HepG2 (cell line): ENCODE results near the gene CALR. TPM values are rescaled to one million over a fixed set of nuclear protein-coding genes. Genes with fewer than 3 reads are reported as not detected.

Experiments used
- HOXA5 ChIP-seq: sonication (generic); formaldehyde crosslinking; IDR thresholded peaks from 2 replicates; pipeline ENCODE4 v1.4.0; 2020; ENCODE audit warnings: missing genetic modification reagents
- PAWR ChIP-seq: sonication (generic); formaldehyde crosslinking; IDR thresholded peaks from 2 replicates; pipeline ENCODE4 v1.4.0; 2020; ENCODE audit warnings: missing genetic modification reagents, mild to moderate bottlenecking, borderline replicate concordance
- RCOR2 ChIP-seq: IDR thresholded peaks from 2 replicates; pipeline ENCODE4 v1.6.1; 2016; ENCODE audit warnings: missing biosample characterization, missing genetic modification reagents
- STAG1 ChIP-seq: sonication (generic); formaldehyde crosslinking; IDR thresholded peaks from 2 replicates; pipeline ENCODE4 v1.4.0; 2020; ENCODE audit warnings: missing genetic modification reagents
- polyA plus RNA-seq, 8 experiments: library from polyadenylated mRNA; depleted of rRNA in 3 of 8; stranded (reverse) in 7 of 8; unstranded in 1 of 8; fragments of >200 nt; fragmentation: Illumina TruSeq in 4 of 8; extraction: Trizol in 4 of 8; gene quantifications; 2 replicates each; pipeline versions ENCODE4 v1.2.1 to v1.2.3, GENCODE V29; 2011 to 2016; ENCODE audit warnings: low read depth in 4 of 8, missing spikeins in 1 of 8, mixed read lengths in 1 of 8; ENCODE audit not compliant: insufficient read depth in 1 of 8
- total RNA-seq, 5 experiments: library from RNA; depleted of rRNA; stranded (reverse); fragments of >200 nt; fragmentation: Illumina TruSeq; extraction: Trizol; gene quantifications; 2 replicates each; pipeline ENCODE4 v1.2.3, GENCODE V29; 2016; ENCODE audit warnings: low read depth in 1 of 5
- TF ChIP-seq, protein P1 (sequence below): sonication (generic); formaldehyde crosslinking; IDR thresholded peaks from 2 replicates; pipeline ENCODE4 v1.5.0; 2020; ENCODE audit warnings: missing genetic modification reagents
- TF ChIP-seq, protein P2 (sequence below): sonication (generic); formaldehyde crosslinking; IDR thresholded peaks from 2 replicates; pipeline ENCODE4 v1.5.0; 2020; ENCODE audit warnings: mild to moderate bottlenecking, missing genetic modification reagents, borderline replicate concordance
- TF ChIP-seq, protein P3 (sequence below): sonication (generic); formaldehyde crosslinking; IDR thresholded peaks from 2 replicates; pipeline ENCODE4 v1.5.1; 2020; ENCODE audit warnings: mild to moderate bottlenecking, missing genetic modification reagents, moderate library complexity
- TF ChIP-seq, protein P4 (sequence below): sonication (generic); formaldehyde crosslinking; IDR thresholded peaks from 2 replicates; pipeline ENCODE4 v1.4.0; 2020; ENCODE audit warnings: missing genetic modification reagents
- TF ChIP-seq, protein P5 (sequence below): IDR thresholded peaks from 2 replicates; pipeline ENCODE4 v1.6.1; 2018; ENCODE audit warnings: missing genetic modification reagents, mild to moderate bottlenecking, missing compliant biosample characterization
- TF ChIP-seq, protein P6 (sequence below): sonication (generic); formaldehyde crosslinking; IDR thresholded peaks from 2 replicates; pipeline ENCODE4 v1.9.0; 2022; ENCODE audit warnings: missing genetic modification reagents, mild to moderate bottlenecking, borderline replicate concordance

The CALR gene
- total and polyA plus RNA-seq, 2 of the 13 experiments (the other 11 are each of a cell fraction or from before 2014, with no cell fraction given) = 898 to 934 TPM

DNA sequence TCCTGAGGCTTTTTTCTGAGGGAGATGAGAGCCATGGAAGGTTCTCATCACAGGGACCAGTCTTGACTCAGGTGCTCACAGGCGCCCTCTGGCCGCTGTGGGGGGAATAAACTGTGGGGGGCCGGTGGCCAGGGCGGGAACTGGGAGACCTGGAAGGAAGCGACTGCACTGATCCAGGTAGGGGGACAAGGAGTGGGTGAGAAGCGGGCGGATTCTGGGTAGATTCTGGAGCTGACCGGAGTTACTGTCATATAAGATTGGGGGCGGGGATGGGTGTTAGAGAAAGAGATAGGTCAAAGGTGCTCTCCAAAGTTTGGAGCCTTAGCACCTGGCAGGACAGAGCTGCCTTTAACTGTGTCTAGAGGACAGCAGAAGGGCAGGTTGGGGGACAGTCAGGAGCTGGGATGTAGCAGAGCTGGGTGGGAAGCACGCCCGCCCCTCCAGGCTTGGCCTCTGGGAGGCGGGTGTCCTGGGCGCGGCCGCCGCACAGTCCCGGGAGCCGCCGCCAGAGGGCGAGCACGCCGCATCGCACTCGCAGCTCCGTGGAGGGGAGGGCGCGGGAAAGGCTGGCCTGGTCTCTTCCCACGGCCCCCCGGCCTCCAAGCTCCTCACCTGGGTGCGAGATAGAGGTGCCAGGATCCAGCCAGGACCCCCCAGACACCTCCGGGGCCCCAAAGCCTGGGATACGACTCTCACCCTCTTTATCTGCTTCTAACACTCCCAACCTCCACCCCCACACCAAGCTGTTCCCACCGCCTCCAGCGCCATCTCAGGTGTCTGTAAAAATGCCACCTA, 26.8 kb downstream of the CALR start (continued):
- TF ChIP-seq, protein P1, sequence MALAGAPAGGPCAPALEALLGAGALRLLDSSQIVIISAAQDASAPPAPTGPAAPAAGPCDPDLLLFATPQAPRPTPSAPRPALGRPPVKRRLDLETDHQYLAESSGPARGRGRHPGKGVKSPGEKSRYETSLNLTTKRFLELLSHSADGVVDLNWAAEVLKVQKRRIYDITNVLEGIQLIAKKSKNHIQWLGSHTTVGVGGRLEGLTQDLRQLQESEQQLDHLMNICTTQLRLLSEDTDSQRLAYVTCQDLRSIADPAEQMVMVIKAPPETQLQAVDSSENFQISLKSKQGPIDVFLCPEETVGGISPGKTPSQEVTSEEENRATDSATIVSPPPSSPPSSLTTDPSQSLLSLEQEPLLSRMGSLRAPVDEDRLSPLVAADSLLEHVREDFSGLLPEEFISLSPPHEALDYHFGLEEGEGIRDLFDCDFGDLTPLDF (CRISPR knock-in tag) = peak; percentile 69; the same call in 1 of the 2 replicates
- peak; percentile 83 for TF ChIP-seq STAG1
- TF ChIP-seq PAWR = no peak
- TF ChIP-seq, protein P2, sequence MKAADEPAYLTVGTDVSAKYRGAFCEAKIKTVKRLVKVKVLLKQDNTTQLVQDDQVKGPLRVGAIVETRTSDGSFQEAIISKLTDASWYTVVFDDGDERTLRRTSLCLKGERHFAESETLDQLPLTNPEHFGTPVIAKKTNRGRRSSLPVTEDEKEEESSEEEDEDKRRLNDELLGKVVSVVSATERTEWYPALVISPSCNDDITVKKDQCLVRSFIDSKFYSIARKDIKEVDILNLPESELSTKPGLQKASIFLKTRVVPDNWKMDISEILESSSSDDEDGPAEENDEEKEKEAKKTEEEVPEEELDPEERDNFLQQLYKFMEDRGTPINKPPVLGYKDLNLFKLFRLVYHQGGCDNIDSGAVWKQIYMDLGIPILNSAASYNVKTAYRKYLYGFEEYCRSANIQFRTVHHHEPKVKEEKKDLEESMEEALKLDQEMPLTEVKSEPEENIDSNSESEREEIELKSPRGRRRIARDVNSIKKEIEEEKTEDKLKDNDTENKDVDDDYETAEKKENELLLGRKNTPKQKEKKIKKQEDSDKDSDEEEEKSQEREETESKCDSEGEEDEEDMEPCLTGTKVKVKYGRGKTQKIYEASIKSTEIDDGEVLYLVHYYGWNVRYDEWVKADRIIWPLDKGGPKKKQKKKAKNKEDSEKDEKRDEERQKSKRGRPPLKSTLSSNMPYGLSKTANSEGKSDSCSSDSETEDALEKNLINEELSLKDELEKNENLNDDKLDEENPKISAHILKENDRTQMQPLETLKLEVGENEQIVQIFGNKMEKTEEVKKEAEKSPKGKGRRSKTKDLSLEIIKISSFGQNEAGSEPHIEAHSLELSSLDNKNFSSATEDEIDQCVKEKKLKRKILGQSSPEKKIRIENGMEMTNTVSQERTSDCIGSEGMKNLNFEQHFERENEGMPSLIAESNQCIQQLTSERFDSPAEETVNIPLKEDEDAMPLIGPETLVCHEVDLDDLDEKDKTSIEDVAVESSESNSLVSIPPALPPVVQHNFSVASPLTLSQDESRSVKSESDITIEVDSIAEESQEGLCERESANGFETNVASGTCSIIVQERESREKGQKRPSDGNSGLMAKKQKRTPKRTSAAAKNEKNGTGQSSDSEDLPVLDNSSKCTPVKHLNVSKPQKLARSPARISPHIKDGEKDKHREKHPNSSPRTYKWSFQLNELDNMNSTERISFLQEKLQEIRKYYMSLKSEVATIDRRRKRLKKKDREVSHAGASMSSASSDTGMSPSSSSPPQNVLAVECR (CRISPR knock-in tag) = peak; percentile 52; the same call in 1 of the 2 replicates
- TF ChIP-seq, protein P3, sequence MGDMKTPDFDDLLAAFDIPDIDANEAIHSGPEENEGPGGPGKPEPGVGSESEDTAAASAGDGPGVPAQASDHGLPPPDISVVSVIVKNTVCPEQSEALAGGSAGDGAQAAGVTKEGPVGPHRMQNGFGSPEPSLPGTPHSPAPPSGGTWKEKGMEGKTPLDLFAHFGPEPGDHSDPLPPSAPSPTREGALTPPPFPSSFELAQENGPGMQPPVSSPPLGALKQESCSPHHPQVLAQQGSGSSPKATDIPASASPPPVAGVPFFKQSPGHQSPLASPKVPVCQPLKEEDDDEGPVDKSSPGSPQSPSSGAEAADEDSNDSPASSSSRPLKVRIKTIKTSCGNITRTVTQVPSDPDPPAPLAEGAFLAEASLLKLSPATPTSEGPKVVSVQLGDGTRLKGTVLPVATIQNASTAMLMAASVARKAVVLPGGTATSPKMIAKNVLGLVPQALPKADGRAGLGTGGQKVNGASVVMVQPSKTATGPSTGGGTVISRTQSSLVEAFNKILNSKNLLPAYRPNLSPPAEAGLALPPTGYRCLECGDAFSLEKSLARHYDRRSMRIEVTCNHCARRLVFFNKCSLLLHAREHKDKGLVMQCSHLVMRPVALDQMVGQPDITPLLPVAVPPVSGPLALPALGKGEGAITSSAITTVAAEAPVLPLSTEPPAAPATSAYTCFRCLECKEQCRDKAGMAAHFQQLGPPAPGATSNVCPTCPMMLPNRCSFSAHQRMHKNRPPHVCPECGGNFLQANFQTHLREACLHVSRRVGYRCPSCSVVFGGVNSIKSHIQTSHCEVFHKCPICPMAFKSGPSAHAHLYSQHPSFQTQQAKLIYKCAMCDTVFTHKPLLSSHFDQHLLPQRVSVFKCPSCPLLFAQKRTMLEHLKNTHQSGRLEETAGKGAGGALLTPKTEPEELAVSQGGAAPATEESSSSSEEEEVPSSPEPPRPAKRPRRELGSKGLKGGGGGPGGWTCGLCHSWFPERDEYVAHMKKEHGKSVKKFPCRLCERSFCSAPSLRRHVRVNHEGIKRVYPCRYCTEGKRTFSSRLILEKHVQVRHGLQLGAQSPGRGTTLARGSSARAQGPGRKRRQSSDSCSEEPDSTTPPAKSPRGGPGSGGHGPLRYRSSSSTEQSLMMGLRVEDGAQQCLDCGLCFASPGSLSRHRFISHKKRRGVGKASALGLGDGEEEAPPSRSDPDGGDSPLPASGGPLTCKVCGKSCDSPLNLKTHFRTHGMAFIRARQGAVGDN = peak; percentile 86
- TF ChIP-seq, protein P4, sequence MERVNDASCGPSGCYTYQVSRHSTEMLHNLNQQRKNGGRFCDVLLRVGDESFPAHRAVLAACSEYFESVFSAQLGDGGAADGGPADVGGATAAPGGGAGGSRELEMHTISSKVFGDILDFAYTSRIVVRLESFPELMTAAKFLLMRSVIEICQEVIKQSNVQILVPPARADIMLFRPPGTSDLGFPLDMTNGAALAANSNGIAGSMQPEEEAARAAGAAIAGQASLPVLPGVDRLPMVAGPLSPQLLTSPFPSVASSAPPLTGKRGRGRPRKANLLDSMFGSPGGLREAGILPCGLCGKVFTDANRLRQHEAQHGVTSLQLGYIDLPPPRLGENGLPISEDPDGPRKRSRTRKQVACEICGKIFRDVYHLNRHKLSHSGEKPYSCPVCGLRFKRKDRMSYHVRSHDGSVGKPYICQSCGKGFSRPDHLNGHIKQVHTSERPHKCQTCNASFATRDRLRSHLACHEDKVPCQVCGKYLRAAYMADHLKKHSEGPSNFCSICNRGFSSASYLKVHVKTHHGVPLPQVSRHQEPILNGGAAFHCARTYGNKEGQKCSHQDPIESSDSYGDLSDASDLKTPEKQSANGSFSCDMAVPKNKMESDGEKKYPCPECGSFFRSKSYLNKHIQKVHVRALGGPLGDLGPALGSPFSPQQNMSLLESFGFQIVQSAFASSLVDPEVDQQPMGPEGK = peak; percentile 95
- TF ChIP-seq HOXA5 (CRISPR knock-in tag) = peak; percentile 72; the same call in 1 of the 2 replicates
- TF ChIP-seq, protein P5, sequence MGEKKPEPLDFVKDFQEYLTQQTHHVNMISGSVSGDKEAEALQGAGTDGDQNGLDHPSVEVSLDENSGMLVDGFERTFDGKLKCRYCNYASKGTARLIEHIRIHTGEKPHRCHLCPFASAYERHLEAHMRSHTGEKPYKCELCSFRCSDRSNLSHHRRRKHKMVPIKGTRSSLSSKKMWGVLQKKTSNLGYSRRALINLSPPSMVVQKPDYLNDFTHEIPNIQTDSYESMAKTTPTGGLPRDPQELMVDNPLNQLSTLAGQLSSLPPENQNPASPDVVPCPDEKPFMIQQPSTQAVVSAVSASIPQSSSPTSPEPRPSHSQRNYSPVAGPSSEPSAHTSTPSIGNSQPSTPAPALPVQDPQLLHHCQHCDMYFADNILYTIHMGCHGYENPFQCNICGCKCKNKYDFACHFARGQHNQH (CRISPR knock-in tag) = peak; percentile 54; the same call in 1 of the 2 replicates
- TF ChIP-seq RCOR2 (CRISPR knock-in tag) = no peak
- TF ChIP-seq, protein P6, sequence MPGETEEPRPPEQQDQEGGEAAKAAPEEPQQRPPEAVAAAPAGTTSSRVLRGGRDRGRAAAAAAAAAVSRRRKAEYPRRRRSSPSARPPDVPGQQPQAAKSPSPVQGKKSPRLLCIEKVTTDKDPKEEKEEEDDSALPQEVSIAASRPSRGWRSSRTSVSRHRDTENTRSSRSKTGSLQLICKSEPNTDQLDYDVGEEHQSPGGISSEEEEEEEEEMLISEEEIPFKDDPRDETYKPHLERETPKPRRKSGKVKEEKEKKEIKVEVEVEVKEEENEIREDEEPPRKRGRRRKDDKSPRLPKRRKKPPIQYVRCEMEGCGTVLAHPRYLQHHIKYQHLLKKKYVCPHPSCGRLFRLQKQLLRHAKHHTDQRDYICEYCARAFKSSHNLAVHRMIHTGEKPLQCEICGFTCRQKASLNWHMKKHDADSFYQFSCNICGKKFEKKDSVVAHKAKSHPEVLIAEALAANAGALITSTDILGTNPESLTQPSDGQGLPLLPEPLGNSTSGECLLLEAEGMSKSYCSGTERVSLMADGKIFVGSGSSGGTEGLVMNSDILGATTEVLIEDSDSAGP (CRISPR knock-in tag) = peak; percentile 87; the same call in 1 of the 2 replicates
